NCI-H82 (cell line): ENCODE data around the gene HOXB1.
"Not testable (repeated sequence)": the region's sequence is repeated elsewhere in the genome, so short reads cannot be mapped to it uniquely, and the experiment has no call there.

ENCODE experiments used
- DNase-seq: peaks from one replicate; lab custom pipeline; 2025; lab: John Stamatoyannopoulos, UW

The HOXB1 gene

DNA sequence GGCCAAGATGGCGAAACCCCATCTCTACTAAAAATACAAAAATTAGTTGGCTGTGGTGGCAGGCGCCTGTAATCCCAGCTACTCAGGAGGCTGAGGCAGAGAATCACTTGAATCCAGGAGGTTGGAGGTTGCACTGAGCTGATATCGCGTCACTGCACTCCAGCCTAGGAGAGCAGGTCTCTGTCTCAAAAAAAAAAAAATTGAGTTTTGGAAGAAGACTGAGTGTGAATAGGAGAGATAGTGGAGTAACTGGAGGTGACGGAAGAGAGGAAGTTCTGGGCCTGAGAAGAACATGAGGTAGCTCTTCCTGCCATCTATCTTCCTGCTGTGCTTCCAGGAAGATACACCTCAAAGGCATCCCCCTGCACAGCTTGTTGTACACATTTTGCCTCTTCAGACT lies 11.4 kb downstream of the HOXB1 start:
- no peak for DNase-seq

DNA sequence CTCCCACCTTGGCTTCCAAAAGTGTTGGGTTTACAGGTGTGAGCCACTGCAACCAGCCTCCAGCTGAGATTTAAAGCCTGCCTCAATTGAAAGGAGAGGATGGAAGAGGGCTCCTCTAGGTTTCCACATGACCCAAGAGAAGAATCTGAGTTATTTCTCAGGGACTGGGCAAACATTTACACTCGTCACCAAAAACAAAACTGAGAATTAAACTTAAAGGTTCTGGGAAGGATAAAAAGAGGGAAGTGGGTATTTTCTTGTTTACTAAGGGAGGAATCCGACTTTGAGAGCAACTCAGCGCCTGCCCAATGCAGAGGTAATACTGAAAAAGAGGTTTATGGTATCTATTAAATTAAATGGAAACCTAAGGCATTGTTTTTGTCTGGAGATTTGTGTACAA lies 13.3 kb downstream of the HOXB1 start:
- DNase-seq, result no peak

DNA sequence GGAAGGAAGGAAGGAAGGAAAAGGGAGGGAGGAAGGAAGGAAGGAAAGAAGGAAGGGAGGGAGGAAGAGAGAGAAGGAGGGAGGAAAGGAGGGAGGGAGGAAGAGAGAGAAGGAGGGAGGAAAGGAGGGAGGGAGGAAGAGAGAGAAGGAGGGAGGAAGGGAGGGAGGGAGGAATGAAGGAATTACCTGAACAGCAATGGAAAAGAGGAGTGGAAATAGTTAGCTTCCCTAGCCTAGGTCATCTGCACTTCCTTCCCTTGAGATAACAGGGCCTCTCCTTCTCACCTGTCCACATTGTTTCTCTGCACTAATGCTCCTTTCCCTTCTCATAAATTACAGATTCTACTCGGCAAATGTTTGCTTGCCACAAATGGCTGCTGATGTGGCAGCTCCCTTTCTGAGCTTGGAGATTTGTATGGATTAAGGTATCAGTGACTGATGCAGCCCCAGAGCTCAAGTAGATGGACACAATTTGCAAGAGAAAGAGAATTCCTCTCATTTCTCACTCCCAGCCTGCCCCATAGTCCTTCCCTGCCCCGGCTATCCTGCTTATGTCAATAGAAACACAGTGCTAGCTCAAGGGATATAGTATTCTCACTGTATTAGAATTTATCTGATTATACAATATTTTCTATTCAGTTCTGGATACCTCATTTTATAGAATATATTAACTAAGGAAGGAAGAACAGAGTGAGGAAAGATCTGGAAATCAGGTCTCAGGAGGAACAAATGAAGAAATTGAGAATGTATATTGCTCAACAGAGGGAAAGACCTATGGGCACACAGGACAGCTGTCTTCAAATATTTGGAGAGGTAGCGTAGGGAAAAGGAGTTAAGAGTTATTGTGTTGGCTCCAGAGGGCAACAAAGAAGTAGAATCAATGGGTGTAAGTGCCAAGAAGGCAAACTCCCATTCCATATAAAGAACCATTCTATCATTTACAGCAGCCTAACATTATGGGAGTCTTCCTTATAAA lies 14.6 kb downstream of the HOXB1 start:
- no peak for DNase-seq

- DNase-seq, result no peak
These were observed 16.3 kb downstream of the HOXB1 start for GRCh38 chr17:48514477-48514876.

DNA sequence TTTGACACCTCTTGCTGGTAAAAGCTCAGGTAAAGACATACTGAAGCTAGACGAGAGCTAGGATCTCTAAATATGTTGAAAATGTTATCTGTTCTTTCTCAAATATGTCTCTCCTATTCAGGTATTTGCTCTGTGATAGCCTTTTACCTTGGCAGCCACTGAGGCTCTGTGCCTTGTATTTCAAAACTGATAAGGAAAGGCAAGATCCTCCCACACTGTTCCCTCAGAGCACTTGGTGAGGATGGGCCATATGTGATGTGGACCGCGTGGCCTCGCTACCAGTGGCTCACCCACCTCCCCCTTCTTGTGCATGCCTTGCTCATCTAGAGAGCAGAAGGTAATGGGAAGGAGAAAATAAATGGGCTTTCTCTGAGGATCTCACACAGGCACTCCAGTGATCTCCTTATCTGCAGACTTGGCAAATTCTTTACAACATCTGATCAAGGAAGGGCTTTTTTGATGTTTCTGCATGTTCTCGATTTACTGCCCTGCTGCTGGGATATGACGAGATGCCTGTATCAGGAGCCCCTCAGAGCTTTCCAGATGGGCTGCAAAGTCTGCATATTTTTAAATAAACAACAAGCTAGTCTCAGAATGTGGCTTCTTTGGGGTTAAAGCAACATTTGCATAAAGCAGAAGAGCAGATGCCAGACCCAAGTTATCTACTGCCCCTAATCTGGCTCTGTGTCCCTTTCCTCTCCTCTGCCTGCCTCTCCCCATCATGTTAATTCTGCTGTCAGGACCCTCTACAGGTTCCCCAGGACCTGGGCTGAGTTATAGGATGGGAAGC lies 16.9 kb downstream of the HOXB1 start:
- no peak for DNase-seq

DNA sequence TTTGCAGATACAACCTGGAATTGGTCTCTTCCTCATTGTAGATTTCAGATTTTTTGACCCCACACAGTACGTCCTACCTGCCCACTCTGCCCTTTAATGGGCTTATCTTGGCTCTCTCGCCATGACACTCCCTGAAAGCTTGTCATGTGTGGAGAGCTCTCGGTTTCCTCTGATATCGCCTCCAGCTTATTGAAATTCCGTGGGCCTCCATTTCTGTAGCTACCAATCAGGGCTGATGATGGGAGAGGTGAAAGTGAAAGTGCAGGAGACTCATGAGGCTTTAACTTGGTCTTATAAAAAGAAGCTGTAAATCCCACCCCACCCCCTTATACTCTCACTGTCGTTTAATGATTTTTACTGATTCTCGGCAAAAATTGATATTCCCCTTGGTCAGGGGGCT lies 17.7 kb downstream of the HOXB1 start:
- DNase-seq, result no peak

DNA sequence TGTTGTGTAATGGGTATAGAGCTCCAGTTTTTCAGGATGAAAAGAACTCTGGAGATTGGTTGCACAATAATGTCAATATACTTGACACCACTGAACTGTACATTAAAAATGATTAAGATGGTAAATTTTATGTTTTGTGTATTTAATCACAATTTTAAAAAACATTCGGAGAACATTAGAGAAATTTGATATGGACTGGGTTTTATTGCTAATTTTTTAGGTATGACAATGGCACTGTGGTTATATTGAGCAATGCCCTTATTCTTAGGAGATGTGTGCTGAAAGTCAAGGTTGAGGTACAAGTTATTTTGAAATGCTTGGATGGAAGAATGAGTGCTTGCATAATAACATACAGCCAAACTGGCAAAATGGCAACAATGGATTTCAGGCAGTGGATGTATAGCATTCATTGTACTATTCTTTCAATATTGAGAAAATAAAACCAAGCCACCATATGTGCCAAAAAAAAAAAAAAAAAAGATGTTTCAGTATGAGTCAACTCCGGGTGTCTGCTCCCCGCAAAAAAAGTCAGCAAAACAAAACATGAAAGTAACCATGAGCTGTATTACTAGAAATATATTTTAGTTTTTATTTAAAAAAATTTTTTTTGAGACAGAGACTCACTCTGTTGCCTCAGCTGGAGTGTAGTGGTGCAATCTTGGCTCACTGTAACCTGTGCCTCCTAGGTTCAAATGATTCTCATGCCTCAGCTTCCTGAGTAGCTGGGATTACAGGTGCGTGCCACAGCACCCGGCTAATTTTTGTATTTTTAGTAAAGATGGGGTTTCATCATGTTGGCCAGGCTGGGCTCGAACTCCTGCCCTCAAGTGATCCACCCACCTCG lies 19.8 kb downstream of the HOXB1 start:
- DNase-seq, result no peak

GRCh38 chr17:48510381-48510760 lies 20.4 kb downstream of the HOXB1 start:
- DNase-seq, result no peak

- DNase-seq, result not testable (repeated sequence)
These were observed 21.1 kb downstream of the HOXB1 start for GRCh38 chr17:48509708-48510107.

GRCh38 chr17:48506246-48506645 lies 24.6 kb downstream of the HOXB1 start:
- DNase-seq, result no peak

GRCh38 chr17:48505788-48506187 lies 25.0 kb downstream of the HOXB1 start:
- no peak for DNase-seq

GRCh38 chr17:48504953-48505352 lies 25.9 kb downstream of the HOXB1 start:
- DNase-seq, result no peak

- DNase-seq, result no peak
These were observed 27.1 kb downstream of the HOXB1 start for GRCh38 chr17:48503747-48504146.

DNA sequence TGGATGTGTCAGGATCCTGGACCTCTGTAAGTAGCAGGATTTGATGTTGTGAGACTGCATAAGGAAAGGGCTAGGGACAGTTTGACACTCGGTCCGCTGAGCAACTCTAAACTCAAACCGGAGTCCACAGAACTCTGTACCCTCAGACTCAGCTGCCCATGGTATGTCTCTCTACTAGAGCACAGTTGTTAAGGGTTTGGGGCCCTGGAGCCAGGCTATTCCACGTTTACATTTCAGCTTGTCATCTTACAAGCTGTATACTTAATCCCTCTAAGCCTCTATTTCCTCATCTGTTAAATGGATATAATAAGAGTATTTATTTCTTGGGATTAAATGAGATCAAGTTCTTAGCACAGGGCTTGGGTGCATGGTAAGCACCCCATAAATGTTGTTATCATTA lies 27.9 kb downstream of the HOXB1 start:
- peak; percentile 16 for DNase-seq

DNA sequence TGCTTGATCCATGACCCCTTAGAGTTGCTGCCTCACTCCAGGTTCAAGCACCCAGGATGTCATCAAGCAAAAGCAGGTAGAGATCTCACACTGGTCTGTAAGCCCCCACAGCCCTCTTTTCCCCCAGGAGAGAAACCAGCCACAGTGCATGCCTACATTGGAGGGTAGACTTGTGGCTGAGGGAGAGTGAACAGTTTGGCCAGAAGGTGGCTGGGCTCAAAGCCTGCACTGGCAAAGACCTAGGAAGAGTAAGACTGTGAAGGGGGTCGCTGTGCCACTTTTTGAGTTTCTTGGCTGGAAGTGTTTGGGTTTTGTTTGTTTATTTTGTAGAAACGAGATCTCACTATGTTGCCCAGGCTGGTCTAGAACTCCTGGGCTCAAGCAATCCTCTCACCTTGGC lies 28.5 kb downstream of the HOXB1 start:
- no peak for DNase-seq

- DNase-seq, result no peak
These were observed 30.1 kb downstream of the HOXB1 start for GRCh38 chr17:48500435-48501426.

- DNase-seq, result no peak
These were observed 30.9 kb downstream of the HOXB1 start for GRCh38 chr17:48499735-48500434.

GRCh38 chr17:48499248-48499647 lies 31.6 kb downstream of the HOXB1 start:
- DNase-seq, result no peak

DNA sequence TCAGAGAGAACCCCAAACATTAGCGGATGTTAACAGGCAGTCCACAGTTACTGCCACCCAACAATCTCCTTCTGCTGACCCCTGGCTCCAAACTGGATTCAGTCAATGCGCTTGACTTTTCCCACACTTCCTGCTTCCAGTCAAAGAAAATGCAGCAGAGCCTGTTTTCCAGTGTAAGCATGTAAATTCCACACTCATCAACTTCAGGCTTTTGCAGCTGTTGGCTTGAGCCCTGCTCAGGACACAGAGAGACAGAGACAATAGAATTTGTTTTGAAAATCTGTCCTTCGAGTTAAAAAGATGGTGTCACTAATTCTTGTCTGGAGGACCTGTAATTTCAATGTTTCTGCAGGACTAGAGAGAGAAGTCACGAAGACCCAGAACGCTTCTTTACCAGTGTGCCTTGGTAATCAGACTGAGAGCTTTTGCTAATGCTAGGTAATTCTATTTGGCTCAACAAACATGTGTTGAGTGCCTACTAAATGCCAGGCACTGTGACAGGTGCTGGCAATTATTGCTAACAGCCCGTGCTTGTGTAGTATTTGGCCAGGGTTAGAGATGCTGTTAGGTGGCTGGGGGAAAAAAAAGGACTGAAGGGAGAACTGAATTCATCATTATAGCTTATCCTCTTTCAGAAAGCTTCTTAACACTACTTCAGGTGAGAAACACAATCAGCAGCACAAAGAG lies 32.5 kb downstream of the HOXB1 start:
- no peak for DNase-seq

DNA sequence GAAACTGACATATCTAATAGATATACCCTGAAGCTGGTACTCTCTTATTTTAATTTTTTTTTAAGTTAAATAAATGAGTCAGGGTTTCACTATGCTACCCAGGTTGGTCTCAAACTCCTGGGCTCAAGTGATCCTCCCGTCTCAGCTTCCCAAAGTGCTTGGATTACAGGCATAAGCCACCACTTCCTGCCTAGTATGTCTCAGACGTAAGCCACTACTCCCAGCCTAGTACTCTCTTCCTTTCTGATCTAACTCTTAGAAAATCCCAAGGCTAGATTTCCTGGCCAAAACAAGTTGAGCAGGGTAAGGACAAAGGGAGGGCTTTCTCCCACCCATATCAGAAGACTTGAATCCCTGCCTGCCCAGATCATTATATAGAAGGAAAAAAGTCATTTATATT lies 33.7 kb downstream of the HOXB1 start:
- DNase-seq, result peak; percentile 12
